ENCODE results near the gene POU2F2.

POU2F2 gene

DNA sequence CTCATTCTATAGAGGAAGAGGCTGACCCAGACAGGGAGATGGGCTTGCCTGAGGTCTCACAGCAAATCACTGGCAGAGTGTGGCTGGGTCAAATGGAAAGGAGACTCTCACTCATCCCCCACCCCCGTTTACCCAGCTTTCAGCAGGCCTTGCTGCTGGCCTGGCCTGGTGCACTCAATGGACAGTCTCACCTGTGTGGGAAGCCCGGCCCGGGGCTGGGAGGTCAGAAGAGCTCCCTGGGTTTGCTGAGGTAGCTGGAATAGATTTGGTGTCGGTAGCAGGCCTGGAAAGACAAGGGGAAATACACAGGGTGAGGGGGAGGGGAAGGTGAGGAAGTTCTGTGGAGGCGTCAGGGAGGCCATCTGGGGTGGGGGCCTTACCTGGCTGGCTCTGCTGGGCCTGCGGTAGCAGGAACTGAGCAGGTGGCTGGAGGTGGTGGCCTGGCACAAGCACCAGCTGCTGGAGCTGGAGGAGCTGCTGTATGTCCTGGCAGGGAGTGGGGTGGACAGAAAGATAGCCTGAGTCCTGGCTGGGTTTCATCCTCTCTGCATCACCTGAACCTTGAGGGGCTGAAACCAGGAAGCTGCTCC is 32.8 kb downstream of the POU2F2 start:
- no peak for DNase-seq (ENCODE audit: low spot score)

DNA sequence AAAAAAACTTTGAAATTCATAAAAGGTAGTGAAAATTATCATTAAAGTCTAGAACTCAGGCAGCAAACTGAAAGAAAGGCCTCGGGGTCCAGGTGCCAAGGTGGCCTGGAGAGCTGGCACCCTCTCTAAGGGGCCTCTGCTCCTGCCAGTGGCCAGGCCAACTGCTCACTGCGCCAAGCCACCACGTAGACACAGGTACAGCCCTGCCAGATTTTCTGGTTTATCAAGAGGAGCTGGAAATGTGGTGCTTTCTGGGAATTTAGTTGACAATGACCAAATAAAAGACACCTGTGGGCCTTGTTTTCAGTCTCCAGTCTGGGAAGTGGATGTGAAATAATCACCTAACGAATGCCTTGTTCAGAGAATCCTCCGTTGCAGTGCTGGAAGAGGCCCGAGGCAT is 33.5 kb downstream of the POU2F2 start:
- DNase-seq (ENCODE audit: low spot score) = no peak

DNA sequence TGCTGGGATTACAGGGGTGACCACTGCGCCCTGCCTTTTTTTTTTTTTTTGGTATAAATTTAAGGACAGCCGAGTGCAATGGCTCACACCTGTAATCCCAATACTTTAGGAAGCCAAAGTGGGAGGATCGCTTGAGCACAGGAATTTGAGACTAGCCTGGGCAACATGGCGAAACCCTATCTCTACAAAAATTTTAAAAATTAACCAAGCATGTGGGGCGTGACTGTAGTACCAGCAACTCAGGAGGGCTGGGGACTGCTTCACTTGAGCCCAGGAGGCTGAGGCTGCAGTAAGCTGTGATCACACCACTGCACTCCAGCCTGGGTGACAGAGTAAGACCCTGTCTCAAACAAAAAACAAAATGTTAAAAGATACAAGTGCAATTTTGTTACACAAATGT is 34.8 kb downstream of the POU2F2 start:
- DNase-seq (ENCODE audit: low spot score) = no peak

DNA sequence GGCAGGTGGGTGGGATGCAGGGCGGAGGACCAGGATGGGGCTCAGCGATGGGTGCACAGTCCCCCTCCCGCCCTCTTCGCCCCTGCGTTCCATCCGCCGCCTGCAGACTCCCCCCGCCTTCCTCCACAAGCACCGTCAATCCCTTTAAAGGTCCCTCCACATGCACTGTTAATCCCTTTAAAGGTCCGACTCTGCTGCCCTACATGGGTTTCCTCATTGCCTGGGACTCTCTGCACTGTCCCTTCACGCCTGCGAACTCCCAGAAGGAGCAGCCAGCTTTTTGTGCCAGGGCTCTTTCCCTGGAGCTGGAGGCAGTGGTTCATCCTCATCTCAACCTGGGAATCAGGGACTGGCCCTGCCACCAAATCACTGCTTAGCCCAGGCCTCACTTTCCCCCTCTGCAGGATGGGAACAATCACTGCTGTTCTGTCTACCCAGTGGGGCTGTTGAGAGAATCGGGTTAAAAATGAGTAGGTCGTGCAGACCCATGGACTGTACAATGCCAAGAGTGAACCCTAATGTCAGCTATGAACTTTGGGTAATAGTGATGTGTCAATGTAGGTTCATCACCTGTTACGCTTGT is 35.9 kb downstream of the POU2F2 start:
- no peak for DNase-seq (ENCODE audit: low spot score)

DNA sequence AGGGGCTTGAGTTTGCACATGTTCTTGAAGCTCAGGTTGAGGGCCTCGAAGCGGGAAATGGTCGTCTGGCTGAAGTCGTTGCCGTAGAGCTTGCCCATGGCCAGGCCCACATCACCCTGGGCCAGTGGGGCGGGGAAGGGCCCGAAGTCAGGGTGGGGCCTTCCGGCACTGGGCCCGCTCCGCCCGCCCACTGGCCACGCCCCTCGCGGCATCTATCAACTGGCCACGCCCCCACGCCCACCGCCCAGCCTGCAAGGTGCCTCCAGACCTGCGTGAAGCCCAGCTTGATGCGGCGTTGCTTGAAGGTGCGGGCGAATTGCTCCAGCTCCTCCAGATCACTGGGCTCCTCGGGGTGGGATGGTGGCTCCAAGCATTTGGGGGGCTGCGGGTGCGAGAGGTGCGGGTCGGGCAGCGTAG is 36.4 kb downstream of the POU2F2 start:
- no peak for DNase-seq (ENCODE audit: low spot score)

DNA sequence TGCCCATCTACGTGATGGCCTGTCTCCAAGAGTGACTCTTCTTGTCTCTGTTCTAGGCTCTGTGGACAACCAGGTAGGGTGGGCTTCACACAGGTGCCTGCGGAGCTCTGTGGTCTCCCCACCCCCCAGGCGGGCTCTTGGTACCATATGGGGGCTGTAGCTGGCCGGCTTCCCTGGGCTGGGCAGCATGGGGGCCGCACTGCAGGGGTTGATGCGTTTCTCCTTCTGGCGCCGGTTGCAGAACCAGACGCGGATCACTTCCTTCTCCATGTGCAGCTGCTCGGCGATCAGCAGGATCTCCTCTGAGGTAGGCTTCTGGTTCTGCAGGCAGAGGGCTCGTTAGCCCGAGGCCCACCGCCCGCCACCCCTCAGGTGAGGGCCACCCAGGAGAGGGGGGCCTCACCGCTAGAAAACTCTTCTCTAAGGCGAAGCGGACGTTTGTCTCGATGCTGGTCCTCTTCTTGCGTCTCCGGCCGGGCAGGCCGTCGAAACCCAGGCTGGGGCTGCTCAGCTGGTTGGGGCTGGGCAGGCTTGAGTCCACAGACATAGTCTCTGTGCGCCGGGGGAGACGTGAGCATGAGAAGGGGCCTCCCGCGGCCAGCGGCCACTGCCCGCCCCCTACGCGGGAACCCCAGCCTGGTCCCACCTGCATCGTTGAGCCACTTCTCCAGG is 37.0 kb downstream of the POU2F2 start:
- DNase-seq (ENCODE audit: low spot score) = no peak

DNA sequence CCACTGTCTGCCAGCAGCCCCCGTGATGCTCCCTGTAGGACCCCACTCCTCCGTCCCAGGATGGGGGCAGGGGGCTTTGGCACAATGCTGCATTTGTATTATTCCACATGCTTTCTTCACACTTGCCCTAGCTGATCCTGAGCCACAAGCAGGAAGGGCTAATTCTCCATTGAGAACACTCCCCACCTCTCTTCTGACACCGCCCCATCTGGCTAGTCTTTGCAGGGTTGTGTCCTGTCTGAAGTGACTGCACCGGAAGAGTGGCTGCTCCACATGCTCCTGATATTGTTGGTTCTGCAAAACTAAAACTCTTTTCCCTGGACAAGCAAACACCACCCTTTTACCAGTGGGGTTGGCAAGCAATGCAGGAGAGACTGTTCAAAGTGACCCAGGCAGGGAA is 38.3 kb downstream of the POU2F2 start:
- no peak for DNase-seq (ENCODE audit: low spot score)

DNA sequence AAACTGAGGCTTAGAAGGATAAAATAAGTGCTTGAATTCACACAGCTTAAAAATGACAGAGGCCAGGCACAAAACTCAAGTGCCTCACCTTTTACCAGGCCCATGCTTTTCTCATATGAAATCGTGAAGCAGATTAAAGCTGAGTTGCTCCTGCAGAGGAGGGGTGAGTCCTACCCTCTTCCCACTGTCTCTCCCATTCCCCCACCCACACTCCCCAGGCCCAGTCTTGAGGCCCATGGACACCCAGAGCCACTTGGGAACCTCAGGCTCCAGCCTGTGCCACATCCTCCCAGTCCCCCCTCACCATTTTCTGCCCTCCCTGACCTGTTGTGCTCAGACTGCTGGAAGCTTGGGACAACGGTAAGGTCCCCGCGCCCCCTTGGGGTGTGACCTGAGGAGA is 38.7 kb downstream of the POU2F2 start:
- DNase-seq (ENCODE audit: low spot score) = no peak

DNA sequence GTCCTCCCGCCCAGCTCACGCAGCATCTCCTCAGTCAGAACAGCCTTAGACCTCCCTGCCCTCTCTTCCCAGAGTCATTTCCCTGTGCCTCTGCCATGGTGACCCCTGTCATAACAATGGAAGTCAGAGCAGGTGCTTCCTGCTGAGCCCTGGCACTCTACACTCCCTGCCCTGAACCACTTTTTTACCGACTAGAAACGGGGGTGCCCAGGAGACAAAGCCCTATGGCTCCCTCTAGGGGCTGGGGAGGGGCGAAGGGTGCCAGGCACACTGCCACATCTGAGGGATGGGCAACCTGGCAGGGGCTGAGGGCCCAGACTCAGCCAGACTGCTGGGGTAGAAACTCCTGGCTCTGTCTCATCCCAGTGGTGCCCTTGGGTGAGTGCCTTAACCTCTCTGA is 39.9 kb downstream of the POU2F2 start:
- peak; percentile 57 for DNase-seq (ENCODE audit: low spot score)

DNA sequence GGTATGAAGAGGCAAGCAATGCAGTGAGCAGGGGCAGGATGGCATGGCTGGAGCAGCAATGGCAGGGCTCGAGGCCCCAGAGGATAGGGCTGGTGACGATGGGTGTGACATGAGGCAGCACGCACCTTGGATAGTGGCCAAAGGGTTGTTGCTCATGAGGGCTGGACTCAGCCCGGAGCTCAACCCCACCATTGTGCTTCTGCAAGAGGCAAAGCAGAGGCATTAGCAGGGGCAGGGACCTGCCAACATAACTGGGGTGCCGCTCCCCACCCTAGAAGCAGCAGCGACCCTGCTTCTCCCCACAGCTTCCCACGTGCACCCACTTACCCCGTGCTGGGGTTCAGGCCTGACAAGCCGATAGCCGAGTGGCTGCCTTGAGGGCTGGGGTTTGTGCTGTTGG is 40.5 kb downstream of the POU2F2 start:
- DNase-seq (ENCODE audit: low spot score) = peak; percentile 69

DNA sequence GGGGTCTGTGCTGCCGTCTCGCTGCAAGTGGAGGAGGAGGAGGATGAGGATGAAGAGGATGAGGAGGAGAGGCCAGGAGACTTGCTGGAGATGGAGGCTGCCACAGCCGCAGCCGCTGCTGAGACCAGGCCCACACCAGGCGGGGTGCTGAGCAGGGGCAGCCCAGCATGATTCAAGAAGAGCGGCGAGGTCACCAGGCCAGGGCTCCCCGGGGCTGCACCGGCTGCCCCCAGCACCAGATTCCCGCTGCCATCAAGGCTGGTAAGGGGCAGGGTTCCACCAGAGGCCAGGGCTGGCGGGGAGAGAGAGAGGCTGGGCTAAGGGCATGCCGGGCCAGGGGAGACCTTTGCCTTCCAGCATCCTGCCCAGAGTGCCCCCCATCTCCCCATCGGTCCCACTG is 40.9 kb downstream of the POU2F2 start:
- DNase-seq (ENCODE audit: low spot score) = no peak

DNA sequence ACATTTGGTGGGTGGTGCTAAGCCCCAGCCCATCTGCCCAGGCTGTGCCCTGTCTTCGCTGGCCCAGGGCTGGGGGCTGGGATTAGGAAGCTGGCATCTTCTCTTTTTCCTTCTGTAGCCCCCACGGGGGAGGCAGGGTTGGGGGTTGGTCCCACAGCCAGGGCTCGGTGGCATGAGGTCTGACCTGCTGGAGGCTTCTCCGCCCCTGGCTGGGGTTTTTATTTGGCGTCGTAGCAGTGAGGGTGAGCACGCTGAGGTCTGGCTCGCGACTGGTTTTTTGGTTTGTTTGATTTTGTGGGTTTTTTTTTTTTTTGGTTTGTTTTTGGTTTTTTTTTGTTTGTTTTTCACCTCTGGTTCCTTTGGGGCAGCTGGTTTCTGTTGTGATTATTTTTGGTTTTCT is 41.6 kb downstream of the POU2F2 start:
- DNase-seq (ENCODE audit: low spot score) = no peak

DNA sequence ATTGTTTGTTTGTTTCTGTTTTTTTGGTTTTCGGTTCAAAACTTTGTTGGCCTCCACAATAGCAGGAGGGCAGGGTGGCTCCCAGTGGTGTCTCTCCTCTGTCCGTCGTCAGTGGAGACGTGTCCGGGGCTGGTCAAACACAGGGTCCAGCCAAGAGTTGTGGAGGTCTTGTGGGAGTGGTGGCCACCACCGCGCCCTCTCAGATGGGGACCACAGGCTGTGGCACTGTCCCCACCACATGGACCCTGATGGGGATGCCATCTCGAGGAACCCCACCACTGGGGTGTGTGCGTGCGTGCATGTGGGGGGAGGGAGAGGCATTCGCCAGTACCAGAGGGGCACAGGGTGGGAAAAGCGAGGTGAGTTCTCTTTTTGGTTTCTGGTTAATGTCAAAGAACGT is 42.5 kb downstream of the POU2F2 start:
- DNase-seq (ENCODE audit: low spot score) = no peak

DNA sequence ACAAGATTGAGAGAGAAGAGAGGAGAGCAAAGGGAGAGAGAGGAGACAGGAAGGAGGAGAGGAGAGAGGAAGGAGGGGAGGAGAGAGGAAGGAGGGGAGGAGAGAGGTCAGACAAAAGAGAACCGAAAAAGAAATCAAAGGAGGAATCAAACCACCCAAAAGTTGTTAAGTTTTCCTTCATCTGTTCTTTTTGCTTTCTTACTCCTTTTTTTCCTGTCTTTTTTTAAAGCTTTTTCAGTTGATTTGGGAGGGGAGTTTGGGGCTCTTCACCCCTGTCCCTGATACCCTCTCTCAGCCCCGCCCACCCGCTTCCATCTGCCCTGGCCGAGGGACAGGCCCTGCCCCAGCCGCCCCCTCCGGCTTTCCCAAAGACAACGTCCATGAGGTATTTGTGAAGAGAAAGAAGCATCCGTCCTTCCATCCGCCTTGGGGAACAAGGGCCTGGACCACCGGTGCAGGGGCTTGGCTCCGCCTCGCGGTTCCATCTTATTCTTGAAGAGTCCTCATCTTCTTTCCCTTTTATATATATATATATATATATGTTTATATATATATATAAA is 43.0 kb downstream of the POU2F2 start:
- no peak for DNase-seq (ENCODE audit: low spot score)

DNA sequence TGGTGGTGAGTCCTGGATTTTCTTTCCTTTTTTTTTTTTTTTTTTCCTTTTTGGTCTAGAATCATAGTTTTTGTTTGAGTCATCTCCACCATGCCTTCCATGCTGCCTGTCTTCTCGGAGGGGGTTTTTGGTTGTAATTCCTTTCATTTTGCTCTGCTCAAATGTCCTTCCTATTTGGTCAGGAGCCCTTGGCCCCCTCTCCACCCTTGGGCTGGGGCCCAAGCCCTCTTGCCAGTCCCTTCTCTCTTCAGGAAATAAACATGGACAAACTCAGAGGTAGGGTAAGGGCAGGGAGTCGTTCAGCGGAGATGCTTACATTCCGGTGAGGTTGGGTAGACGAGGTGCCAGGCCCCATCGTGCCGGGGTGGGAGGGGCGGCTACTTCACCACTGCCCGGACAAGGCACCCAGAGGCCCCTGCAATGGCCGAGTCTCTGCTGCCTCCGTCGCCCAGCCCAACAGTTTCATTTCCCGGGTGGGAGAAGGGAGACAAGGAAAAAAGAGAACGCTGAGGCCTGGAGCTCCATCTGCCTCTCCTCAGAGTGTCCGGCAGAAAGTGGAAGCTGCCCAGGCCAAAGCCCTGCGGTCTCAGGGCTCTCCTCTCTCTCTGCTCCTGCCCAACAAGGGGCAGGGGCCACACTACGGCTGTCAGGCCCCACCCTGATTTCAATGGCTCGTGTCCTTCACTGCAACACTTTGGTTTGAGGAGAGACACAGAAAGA is 43.6 kb downstream of the POU2F2 start:
- no peak for DNase-seq (ENCODE audit: low spot score)

DNA sequence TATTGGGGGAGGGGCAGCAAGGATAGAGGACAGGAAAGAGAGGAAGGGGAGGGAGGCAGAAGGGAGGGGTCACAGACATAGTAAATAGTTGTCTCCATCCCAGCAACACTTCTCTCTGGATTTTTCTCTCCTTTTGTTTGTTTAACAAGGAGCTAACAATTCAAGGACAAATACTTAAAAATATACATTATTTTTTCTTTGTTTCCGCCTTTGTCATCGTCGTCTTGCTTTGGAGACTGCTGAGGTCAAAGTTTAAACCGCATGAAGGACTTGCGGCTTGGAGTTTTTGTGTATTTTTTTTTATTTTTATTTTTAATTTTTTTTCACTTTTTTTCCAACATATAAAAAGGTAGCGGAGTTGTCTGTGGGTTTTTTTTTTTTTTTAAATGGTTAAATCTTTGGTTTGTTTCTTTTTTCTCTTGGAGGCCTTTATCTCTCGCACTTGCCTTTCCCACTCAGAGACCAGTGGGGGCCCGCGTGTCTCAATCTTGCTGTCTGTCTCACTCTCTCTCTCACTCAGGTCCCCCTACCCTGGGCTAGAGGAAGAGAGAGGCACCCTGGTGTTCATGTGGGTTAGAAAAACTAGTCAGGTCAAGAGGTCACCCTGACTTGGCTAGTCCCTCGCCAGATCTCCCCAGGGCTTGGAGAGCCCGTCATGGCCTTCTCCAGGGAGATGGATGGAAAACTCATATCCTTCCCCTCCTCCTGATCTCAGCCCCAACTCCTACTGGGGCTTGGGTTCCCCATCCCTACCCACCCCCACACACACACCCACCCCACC is 45.3 kb downstream of the POU2F2 start:
- no peak for DNase-seq (ENCODE audit: low spot score)

DNA sequence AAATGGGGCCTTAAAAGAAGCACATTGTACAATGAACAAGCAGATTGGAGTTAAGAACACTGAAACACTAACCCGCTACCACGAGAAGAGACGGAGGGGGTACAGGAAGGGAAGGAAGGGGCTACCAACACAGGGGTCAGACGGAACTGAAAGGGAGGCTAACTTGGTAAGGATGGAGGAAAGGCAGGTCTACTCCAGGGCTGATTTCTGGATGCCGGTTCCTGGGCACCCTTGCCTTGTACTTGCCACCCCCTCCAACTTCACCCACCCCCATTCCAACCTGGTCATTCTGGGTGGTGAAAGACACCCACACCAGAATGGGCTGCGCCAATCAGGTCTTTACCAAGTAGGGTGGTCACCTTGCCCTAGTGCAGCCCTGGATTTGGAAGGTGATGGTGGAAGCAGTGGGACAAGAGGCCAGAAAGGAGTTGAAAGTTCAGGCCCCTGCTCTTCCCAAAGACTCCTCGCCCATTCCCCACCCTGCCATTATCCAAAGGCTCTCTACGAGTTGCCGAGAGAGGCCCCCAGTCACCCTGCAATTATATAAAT is 46.0 kb downstream of the POU2F2 start:
- no peak for DNase-seq (ENCODE audit: low spot score)

DNA sequence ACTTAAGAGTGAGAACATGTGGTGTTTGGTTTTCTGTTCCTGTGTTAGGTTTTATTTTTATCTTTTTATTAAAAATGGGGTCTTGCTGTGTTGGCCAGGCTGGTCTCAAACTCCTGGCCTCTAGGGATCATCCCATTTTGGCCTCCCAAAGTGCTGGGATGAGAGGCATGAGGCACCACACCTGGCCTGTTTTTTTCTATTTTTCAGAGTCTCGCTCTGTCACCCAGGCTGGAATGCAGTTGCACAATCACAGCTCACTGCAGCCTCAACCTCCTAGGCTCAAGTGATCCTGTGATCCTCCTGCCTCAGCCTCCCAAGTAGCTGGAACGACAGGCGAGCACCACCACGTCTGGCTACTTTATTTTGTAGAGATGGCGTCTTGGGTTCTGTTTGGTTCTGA is 48.7 kb downstream of the POU2F2 start:
- DNase-seq (ENCODE audit: low spot score) = no peak

DNA sequence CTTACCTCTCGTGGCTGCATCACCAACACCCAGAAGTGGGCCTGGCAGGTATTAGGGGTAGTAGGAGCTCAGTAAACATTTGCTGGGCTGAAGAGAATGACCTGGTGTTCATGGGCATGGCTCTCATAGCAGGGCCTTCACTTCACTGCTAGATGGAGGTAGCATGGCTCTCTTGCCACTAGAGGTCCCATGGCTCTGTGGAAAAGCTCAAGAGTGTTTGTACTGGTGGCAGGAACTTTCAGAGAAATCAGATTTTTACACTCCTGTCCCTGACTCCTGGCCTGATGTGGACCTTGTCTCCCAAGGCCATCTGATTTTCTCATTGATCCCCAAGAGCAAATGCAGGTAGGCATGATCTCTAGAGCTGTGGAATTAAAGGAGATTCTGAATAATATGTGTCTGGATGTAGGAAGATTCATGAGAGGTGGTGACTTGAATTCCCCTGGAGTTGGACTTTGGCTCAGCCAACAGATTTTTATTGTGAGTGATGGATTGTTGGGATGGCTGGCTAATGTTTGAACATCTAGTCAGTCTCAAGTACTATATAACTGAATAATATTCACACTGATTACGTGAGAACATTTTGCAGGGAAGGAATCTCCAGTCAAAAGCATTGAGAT is 50.6 kb downstream of the POU2F2 start:
- no peak for DNase-seq (ENCODE audit: low spot score)

DNA sequence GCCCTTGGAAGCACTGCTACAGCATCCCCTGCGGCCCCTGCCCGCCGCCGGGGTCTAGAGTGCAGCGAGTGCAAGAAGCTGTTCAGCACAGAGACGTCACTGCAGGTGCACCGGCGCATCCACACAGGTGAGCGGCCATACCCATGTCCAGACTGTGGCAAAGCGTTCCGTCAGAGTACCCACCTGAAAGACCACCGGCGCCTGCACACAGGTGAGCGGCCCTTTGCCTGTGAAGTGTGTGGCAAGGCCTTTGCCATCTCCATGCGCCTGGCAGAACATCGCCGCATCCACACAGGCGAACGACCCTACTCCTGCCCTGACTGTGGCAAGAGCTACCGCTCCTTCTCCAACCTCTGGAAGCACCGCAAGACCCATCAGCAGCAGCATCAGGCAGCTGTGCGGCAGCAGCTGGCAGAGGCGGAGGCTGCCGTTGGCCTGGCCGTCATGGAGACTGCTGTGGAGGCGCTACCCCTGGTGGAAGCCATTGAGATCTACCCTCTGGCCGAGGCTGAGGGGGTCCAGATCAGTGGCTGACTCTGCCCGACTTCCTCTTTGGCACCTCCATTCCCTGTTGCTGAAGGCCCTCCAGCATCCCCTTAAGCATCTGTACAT is 51.4 kb downstream of the POU2F2 start:
- DNase-seq (ENCODE audit: low spot score) = no peak

Measured in hematopoietic multipotent progenitor cell treated with erythropoietin and hydrocortisone succinate and interleukin-3 and kit ligand, for 15 days (in vitro differentiated cells).